Psoas muscle (tissue), 8 donors: ENCODE results near the gene VPS45. TPM values are rescaled to one million over a fixed set of nuclear protein-coding genes. Genes with fewer than 3 reads are reported as not detected.

Experiments
- ATAC-seq, 4 donors: fragments of 200-7000 bp; cut with Tn5 transposase; one replicate each; pipeline ENCODE4 v1.9.1; 2020; ENCODE audit warnings: moderate library complexity in 3 of 4, mild to moderate bottlenecking in 2 of 4
- DNase-seq, 2 donors: peaks; one replicate each; pipeline ENCODE4 v3.0.0-alpha.2; 2020
- H3K27ac ChIP-seq: fragments of 200-600 bp; one replicate; pipeline ENCODE4 v1.8.0; 2022
- H3K27me3 ChIP-seq, 3 donors: fragments of 200-600 bp in 1 of 3; one replicate each; pipeline versions ENCODE4 v1.6.1 to v1.8.0; 2013 to 2022; ENCODE audit warnings: low read length in 2 of 3, mild to moderate bottlenecking in 2 of 3, moderate library complexity in 1 of 3; ENCODE audit not compliant: insufficient read depth in 3 of 3
- H3K36me3 ChIP-seq, 2 donors: fragments of 200-600 bp in 1 of 2; one replicate each; pipeline versions ENCODE4 v1.6.1 to v1.8.0; 2013 to 2022; ENCODE audit warnings: low read depth in 1 of 2, mild to moderate bottlenecking in 1 of 2, moderate library complexity in 1 of 2; ENCODE audit not compliant: insufficient read depth in 1 of 2
- H3K4me1 ChIP-seq: fragments of 200-600 bp; one replicate; pipeline ENCODE4 v1.8.0; 2022
- H3K4me3 ChIP-seq: fragments of 200-600 bp; one replicate; pipeline ENCODE4 v1.8.0; 2022; ENCODE audit warnings: mild to moderate bottlenecking
- H3K9me3 ChIP-seq: fragments of 200-600 bp; one replicate; pipeline ENCODE4 v1.8.0; 2022
- CTCF ChIP-seq: fragments of 200-600 bp; IDR thresholded peaks from one replicate; pipeline ENCODE4 v1.8.0; 2022; ENCODE audit warnings: antibody characterized with exemption
- WGBS, 3 donors: extraction: QIAGEN DNeasy Blood & Tissue Kit; methylation state at CpG; one replicate each; pipeline versions ENCODE4 v1.1.6 to v1.1.7; 2013; 5-methylcytosine and 5-hydroxymethylcytosine counted together
- intact Hi-C, 2 donors: fragments of 100-400 bp; cut with DNase I; formaldehyde crosslinking; loops; one replicate each; pipeline versions ENCODE4 v1.11.0 to v1.14.2; 2022
- polyA plus RNA-seq, 3 donors: library from polyadenylated mRNA; stranded (reverse); fragments of 200-250 nt; gene quantifications; one replicate each; pipeline ENCODE4 v1.2.3, GENCODE V29; 2013
- total RNA-seq, 4 donors: library from RNA; stranded (reverse); fragmentation: NEBNext Ultra II Directional in 2 of 4; extraction: Animal tissue kit (Norgen Biotek cat#: 25700) in 2 of 4; gene quantifications; one replicate each; pipeline versions ENCODE4 v1.2.1 to v1.2.4, GENCODE V29; 2021 to 2023
- donor health status: healthy with polysubstance abuse.
- donor health status: DM: no; HTN: no; CAD: no; lungs with moderate emphysema.
- donor health status: Bipolar disorder and iron deficiency.
- donor health status: healthy.
- donor health status: DM: yes; HTN: yes; CAD: no.
- donor health status: DM: no; HTN: no; CAD: no.
- donor health status: DM: no; HTN: no; CAD: no.
- donor health status: DM: yes; HTN: yes; CAD: no.

The VPS45 gene
- total and polyA plus RNA-seq, 7 donors: 13.0 to 36.0 (median 19.1) TPM

- no peak for DNase-seq
- no peak for ATAC-seq
- WGBS, 3 donors: 93 to 96% (median 96%) methylated on average over 2 of the region's 2 CpGs
- no peak for TF ChIP-seq CTCF
- Histone ChIP-seq H3K4me3 (no peak overlapping the region), H3K9me3 (no peaks in the 10 kb centered on the region), H3K4me1 (peaks cover 3% of the 10 kb centered on the region), H3K27ac (no peak overlapping the region), H3K36me3 (peaks cover 0 to 8% of the 10 kb centered on the region in 2 donors), H3K27me3 (no peaks in the 10 kb centered on the region)
- intact Hi-C loops: no loop called here
These were observed 59.2 kb downstream of the VPS45 start for GRCh38 chr1:150126811-150127210.

GRCh38 chr1:150127464-150127863 is 59.9 kb downstream of the VPS45 start:
- TF ChIP-seq CTCF: no peak
- intact Hi-C loops: no loop called here
- ATAC-seq: no peak
- no peak for DNase-seq
- H3K4me3 ChIP-seq: no peak overlapping the region
- H3K27me3 ChIP-seq: no peaks in the 10 kb centered on the region
- peaks cover 0 to 2% of the 10 kb centered on the region in 2 donors for H3K36me3 ChIP-seq
- H3K27ac ChIP-seq: no peak overlapping the region
- H3K4me1 ChIP-seq: peaks cover 10% of the 10 kb centered on the region
- H3K9me3 ChIP-seq: no peaks in the 10 kb centered on the region

- H3K9me3 ChIP-seq: no peaks in the 10 kb centered on the region
- TF ChIP-seq CTCF: no peak
- no peaks in the 10 kb centered on the region for H3K27me3 ChIP-seq
- no peak overlapping the region for H3K27ac ChIP-seq
- DNase-seq (no peak), ATAC-seq (no peak)
- no peaks in the 10 kb centered on the region for H3K36me3 ChIP-seq
- WGBS, 3 donors: 95 to 100% (median 98%) methylated on average over 7 of the region's 7 CpGs
- peaks cover 14% of the 10 kb centered on the region for H3K4me1 ChIP-seq
- H3K4me3 ChIP-seq: no peak overlapping the region
- intact Hi-C loops: no loop called here
These were observed 60.3 kb downstream of the VPS45 start for GRCh38 chr1:150127868-150128267.

- no peak for DNase-seq
These were observed 64.8 kb downstream of the VPS45 start for GRCh38 chr1:150132372-150132771.

More at GRCh38 chr1:150132372-150132771, 64.8 kb downstream of the VPS45 start:
- ATAC-seq: peak; percentile 46 to 87 (median 70)
- 28 to 49% (median 32%) methylated on average over 1 of the region's 1 CpG for WGBS, 3 donors
- H3K36me3 ChIP-seq: no peaks in the 10 kb centered on the region
- no peak overlapping the region for H3K4me3 ChIP-seq
- H3K27ac ChIP-seq: no peak overlapping the region
- no peak for TF ChIP-seq CTCF
- peaks cover 14% of the 10 kb centered on the region for H3K4me1 ChIP-seq
- intact Hi-C loops: no loop called here
- H3K9me3 ChIP-seq: no peaks in the 10 kb centered on the region
- no peaks in the 10 kb centered on the region for H3K27me3 ChIP-seq
